Smooth muscle cell (in vitro differentiated cells): Measurements from ENCODE around the gene TMEM184B. TPM values are rescaled to one million over a fixed set of nuclear protein-coding genes. Genes with fewer than 3 reads are reported as not detected.

Experiments
- DNase-seq: peaks from one replicate; lab custom pipeline; 2025; ENCODE audit not compliant: unreplicated experiment; lab: John Stamatoyannopoulos, UW
- H2AFZ ChIP-seq: fragments of 200-600 bp; sonication (generic); 2 replicates; pipeline ENCODE4 v1.6.0; 2016; ENCODE audit warnings: antibody characterized with exemption, low read depth, mild to moderate bottlenecking
- H3F3A ChIP-seq: fragments of 200-600 bp; sonication (generic); 2 replicates; pipeline ENCODE4 v1.6.0; 2017; ENCODE audit warnings: antibody characterized with exemption, low read depth
- H3K27ac ChIP-seq: fragments of 200-600 bp; sonication (generic); 2 replicates; pipeline ENCODE4 v1.5.1; 2016; ENCODE audit warnings: low read depth, mild to moderate bottlenecking
- H3K27me3 ChIP-seq: fragments of 200-600 bp; sonication (generic); 2 replicates; pipeline ENCODE4 v1.6.1; 2016; ENCODE audit warnings: low read depth, mild to moderate bottlenecking
- H3K36me3 ChIP-seq: fragments of 200-600 bp; sonication (generic); 2 replicates; pipeline ENCODE4 v1.5.1; 2016; ENCODE audit warnings: low read depth
- H3K4me1 ChIP-seq: fragments of 200-600 bp; sonication (generic); 2 replicates; pipeline ENCODE4 v1.5.1; 2016; ENCODE audit warnings: low read depth
- H3K4me2 ChIP-seq: fragments of 200-600 bp; sonication (generic); 2 replicates; pipeline ENCODE4 v1.6.0; 2016; ENCODE audit warnings: mild to moderate bottlenecking
- H3K4me3 ChIP-seq: fragments of 200-600 bp; sonication (generic); 2 replicates; pipeline ENCODE4 v1.5.1; 2016; ENCODE audit warnings: mild to moderate bottlenecking
- H3K79me2 ChIP-seq: fragments of 200-600 bp; sonication (generic); 2 replicates; pipeline ENCODE4 v1.6.0; 2016; ENCODE audit warnings: low read depth, mild to moderate bottlenecking
- H3K9ac ChIP-seq: fragments of 200-600 bp; sonication (generic); 2 replicates; pipeline ENCODE4 v1.6.0; 2016; ENCODE audit warnings: low read depth
- H3K9me3 ChIP-seq: fragments of 200-600 bp; sonication (generic); replicated peaks from 2 replicates; pipeline ENCODE4 v1.5.1; 2016; ENCODE audit warnings: low read depth
- H4K20me1 ChIP-seq: fragments of 200-600 bp; sonication (generic); 2 replicates; pipeline ENCODE4 v1.6.0; 2016; ENCODE audit warnings: low read depth
- CTCF ChIP-seq: fragments of 200-600 bp; sonication (generic); IDR thresholded peaks from 2 replicates; pipeline ENCODE4 v1.5.1; 2017; ENCODE audit warnings: borderline replicate concordance, mild to moderate bottlenecking, antibody characterized with exemption; ENCODE audit not compliant: insufficient read depth, poor library complexity, severe bottlenecking
- WGBS: methylation state at CpG from one replicate; pipeline ENCODE4 v1.1.7; 2016; ENCODE audit warnings: low lambda C conversion rate; 5-methylcytosine and 5-hydroxymethylcytosine counted together
- polyA plus RNA-seq: library from polyadenylated mRNA; unstranded; fragments of >200 nt; fragmentation: Nextera tagmentation; extraction: Ambion mirVana; gene quantifications from 2 replicates; pipeline ENCODE4 v1.2.1, GENCODE V29; 2016
- total RNA-seq: library from RNA; depleted of rRNA; stranded (reverse); fragments of >200 nt; gene quantifications from 2 replicates; pipeline ENCODE4 v1.2.3, GENCODE V29; 2014

Gene TMEM184B
- total and polyA plus RNA-seq, 2 experiments from 2014 or later, result 34.1 to 96.3 TPM

GRCh38 chr22:38315823-38316363, 43.1 kb upstream of the TMEM184B start:
- TF ChIP-seq CTCF, result no peak
- H3K79me2 ChIP-seq, result peaks cover 61% of the 10 kb centered on the region
- DNase-seq, result no peak
- H3K36me3 ChIP-seq, result no peaks in the 10 kb centered on the region
- H4K20me1 ChIP-seq, result peaks cover 56% of the 10 kb centered on the region
- H3K4me2 ChIP-seq, result peak overlapping the region; percentile 100
- peak overlapping the region; percentile 98 for H3K27ac ChIP-seq
- peaks cover 31% of the 10 kb centered on the region for H3F3A ChIP-seq
- H3K4me3 ChIP-seq, result peak overlapping the region; percentile 100
- peaks cover 39% of the 10 kb centered on the region for H3K4me1 ChIP-seq
- peak overlapping the region; percentile 99 for H3K9ac ChIP-seq
- WGBS, result 4% methylated on average over 12 of the region's 12 CpGs
- H3K27me3 ChIP-seq, result no peaks in the 10 kb centered on the region
- H3K9me3 ChIP-seq, result no peaks in the 10 kb centered on the region
- H2AFZ ChIP-seq, result no peak overlapping the region

GRCh38 chr22:38314933-38315822, 42.4 kb upstream of the TMEM184B start:
- Histone ChIP-seq H2AFZ (no peak overlapping the region), H3K4me1 (peaks cover 39% of the 10 kb centered on the region), H3K9me3 (no peaks in the 10 kb centered on the region), H3K9ac (peak overlapping the region; percentile 99), H3K79me2 (peaks cover 68% of the 10 kb centered on the region), H3K27ac (peak overlapping the region; percentile 98), H4K20me1 (peaks cover 63% of the 10 kb centered on the region), H3F3A (peaks cover 31% of the 10 kb centered on the region), H3K4me3 (peak overlapping the region; percentile 100), H3K27me3 (no peaks in the 10 kb centered on the region), H3K36me3 (no peaks in the 10 kb centered on the region), H3K4me2 (peak overlapping the region; percentile 100)
- 36% methylated on average over 21 of the region's 21 CpGs for WGBS
- no peak for DNase-seq
- no peak for TF ChIP-seq CTCF

- WGBS, result 80% methylated on average over 23 of the region's 23 CpGs
- peaks cover 77% of the 10 kb centered on the region for H3K79me2 ChIP-seq
- H3K4me2 ChIP-seq, result peak overlapping the region; percentile 100
- H3K9ac ChIP-seq, result peak overlapping the region; percentile 99
- H3K27ac ChIP-seq, result peak overlapping the region; percentile 98
- no peaks in the 10 kb centered on the region for H3K27me3 ChIP-seq
- H3K4me1 ChIP-seq, result peaks cover 35% of the 10 kb centered on the region
- peak overlapping the region; percentile 100 for H3K4me3 ChIP-seq
- H3K36me3 ChIP-seq, result no peaks in the 10 kb centered on the region
- TF ChIP-seq CTCF, result no peak
- peaks cover 31% of the 10 kb centered on the region for H3F3A ChIP-seq
- H4K20me1 ChIP-seq, result peaks cover 72% of the 10 kb centered on the region
- H2AFZ ChIP-seq, result no peak overlapping the region
- no peaks in the 10 kb centered on the region for H3K9me3 ChIP-seq
- DNase-seq, result no peak
Measured at GRCh38 chr22:38314051-38314932, 41.5 kb upstream of the TMEM184B start.
